Caco-2 (cell line): ENCODE results near the gene IL1RAPL2. TPM values are rescaled to one million over a fixed set of nuclear protein-coding genes. Genes with fewer than 3 reads are reported as not detected.

Experiments
- BruUV-seq: library from RNA; stranded (reverse); fragments of 400-500 nt; replicated peaks from 2 replicates; lab custom pipeline; 2021; lab: Mats Ljungman, UMichigan
- CTCF ChIA-PET: fragments of 300-600 bp; sonication (Branson Sonifier 250); formaldehyde crosslinking; loops from one replicate; lab custom pipeline; 2022; ENCODE audit warnings: antibody characterized with exemption; lab: Charles Lee
- POLR2A ChIA-PET: fragments of 300-600 bp; sonication (Branson Sonifier 250); formaldehyde crosslinking; loops from one replicate; lab custom pipeline; 2022; ENCODE audit warnings: antibody characterized with exemption; lab: Charles Lee
- DNase-seq, 2 experiments: peaks; one replicate each; pipeline versions ENCODE4 v3.0.0 to v3.0.0-alpha.2; 2020 to 2022
- H3K27me3 ChIP-seq: replicated peaks from 2 replicates; pipeline ENCODE4 v1.6.0; 2011; ENCODE audit warnings: low read length; ENCODE audit not compliant: control insufficient read depth, insufficient read depth
- H3K36me3 ChIP-seq: 2 replicates; pipeline ENCODE4 v1.5.1; 2011; ENCODE audit warnings: low read length; ENCODE audit not compliant: control insufficient read depth, insufficient read depth
- H3K4me1 ChIP-seq: fragments of 250-450 bp; sonication (Bioruptor Pico); 2 replicates; pipeline ENCODE4 v1.5.1; 2020; ENCODE audit warnings: mild to moderate bottlenecking
- H3K4me3 ChIP-seq: 2 replicates; pipeline ENCODE4 v1.5.1; 2011; ENCODE audit warnings: low read depth, mild to moderate bottlenecking, control low read depth, low read length
- H3K9me3 ChIP-seq: fragments of 250-450 bp; sonication (Bioruptor Pico); 2 replicates; pipeline ENCODE4 v1.5.1; 2020; ENCODE audit warnings: mild to moderate bottlenecking, moderate library complexity
- H3K27ac Mint-ChIP-seq: one replicate; pipeline ENCODE4 v1.8.0; 2022; ENCODE audit warnings: mixed read lengths; ENCODE audit not compliant: unreplicated experiment
- H3K27me3 Mint-ChIP-seq: one replicate; pipeline ENCODE4 v1.8.0; 2022; ENCODE audit warnings: mixed read lengths; ENCODE audit not compliant: insufficient read depth, unreplicated experiment
- H3K36me3 Mint-ChIP-seq: one replicate; pipeline ENCODE4 v1.8.0; 2022; ENCODE audit warnings: mild to moderate bottlenecking, mixed read lengths; ENCODE audit not compliant: insufficient read depth, unreplicated experiment
- H3K4me1 Mint-ChIP-seq: one replicate; pipeline ENCODE4 v1.8.0; 2022; ENCODE audit warnings: low read depth, mixed read lengths; ENCODE audit not compliant: unreplicated experiment
- H3K4me3 Mint-ChIP-seq: one replicate; pipeline ENCODE4 v1.8.0; 2022; ENCODE audit warnings: mild to moderate bottlenecking, moderate library complexity, mixed read lengths; ENCODE audit not compliant: unreplicated experiment
- H3K9me3 Mint-ChIP-seq: one replicate; pipeline ENCODE4 v1.8.0; 2022; ENCODE audit warnings: mixed read lengths; ENCODE audit not compliant: unreplicated experiment
- intact Hi-C: fragments of 100-400 bp; cut with micrococcal nuclease; formaldehyde crosslinking; loops from one replicate; pipeline ENCODE4 v1.10.0; 2022; ENCODE audit not compliant: unreplicated experiment
- total RNA-seq: library from RNA; stranded (reverse); gene quantifications from 2 replicates; pipeline ENCODE4 v1.2.3, GENCODE V29; 2022
- TF ChIP-seq, protein P1 (sequence below), 2 experiments: fragments of 200-600 bp in 1 of 2; IDR thresholded peaks; 1 replicate in 1 of 2; 2 replicates in 1 of 2; pipeline versions ENCODE4 v1.5.1 to v1.8.0; 2011 to 2022; ENCODE audit warnings: antibody characterized with exemption in 1 of 2, control low read depth in 1 of 2, inconsistent platforms in 1 of 2, low read depth in 1 of 2, low read length in 1 of 2, mild to moderate bottlenecking in 1 of 2, moderate library complexity in 1 of 2; ENCODE audit not compliant: insufficient read depth in 1 of 2, severe bottlenecking in 1 of 2, unreplicated experiment in 1 of 2

IL1RAPL2 gene
- total RNA-seq, 1 experiment from 2014 or later: not detected

DNA sequence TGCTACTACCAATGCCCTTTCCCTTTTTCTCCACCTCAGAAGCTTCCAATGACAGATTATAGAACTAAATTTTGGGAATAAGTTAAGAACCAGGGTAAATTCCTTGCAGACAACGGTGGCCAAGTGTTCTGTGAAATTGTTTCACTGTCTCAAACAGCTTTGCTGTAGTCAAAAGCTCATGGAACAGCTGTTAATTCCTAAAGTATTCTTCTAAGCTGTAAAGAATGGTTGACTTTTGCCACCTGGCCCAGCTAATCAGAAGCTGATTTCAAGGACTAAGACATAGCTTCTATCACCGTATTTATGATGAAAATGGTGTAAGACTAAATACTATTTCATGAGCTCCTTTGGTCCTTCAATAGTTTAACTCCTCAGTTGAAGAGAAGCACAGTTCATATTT, 297.5 kb downstream of the IL1RAPL2 start:
- Histone ChIP-seq H3K9me3 (no peaks in the 10 kb centered on the region), H3K27me3 (no peaks in the 10 kb centered on the region), H3K4me3 (no peak overlapping the region), H3K4me1 (no peaks in the 10 kb centered on the region), H3K36me3 (no peaks in the 10 kb centered on the region)
- Mint-ChIP-seq H3K4me3 (no peak overlapping the region), H3K27me3 (no peaks in the 10 kb centered on the region), H3K9me3 (no peaks in the 10 kb centered on the region), H3K27ac (no peak overlapping the region), H3K4me1 (no peaks in the 10 kb centered on the region), H3K36me3 (no peaks in the 10 kb centered on the region)
- no TSS peak for BruUV-seq
- intact Hi-C loops: no loop called here
- no peak for DNase-seq
- TF ChIP-seq, protein P1, sequence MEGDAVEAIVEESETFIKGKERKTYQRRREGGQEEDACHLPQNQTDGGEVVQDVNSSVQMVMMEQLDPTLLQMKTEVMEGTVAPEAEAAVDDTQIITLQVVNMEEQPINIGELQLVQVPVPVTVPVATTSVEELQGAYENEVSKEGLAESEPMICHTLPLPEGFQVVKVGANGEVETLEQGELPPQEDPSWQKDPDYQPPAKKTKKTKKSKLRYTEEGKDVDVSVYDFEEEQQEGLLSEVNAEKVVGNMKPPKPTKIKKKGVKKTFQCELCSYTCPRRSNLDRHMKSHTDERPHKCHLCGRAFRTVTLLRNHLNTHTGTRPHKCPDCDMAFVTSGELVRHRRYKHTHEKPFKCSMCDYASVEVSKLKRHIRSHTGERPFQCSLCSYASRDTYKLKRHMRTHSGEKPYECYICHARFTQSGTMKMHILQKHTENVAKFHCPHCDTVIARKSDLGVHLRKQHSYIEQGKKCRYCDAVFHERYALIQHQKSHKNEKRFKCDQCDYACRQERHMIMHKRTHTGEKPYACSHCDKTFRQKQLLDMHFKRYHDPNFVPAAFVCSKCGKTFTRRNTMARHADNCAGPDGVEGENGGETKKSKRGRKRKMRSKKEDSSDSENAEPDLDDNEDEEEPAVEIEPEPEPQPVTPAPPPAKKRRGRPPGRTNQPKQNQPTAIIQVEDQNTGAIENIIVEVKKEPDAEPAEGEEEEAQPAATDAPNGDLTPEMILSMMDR (IDR thresholded peaks at IDR 0.05; ENCODE audit: insufficient read depth in 1 of 2, low read depth in 1 of 2, low read length in 1 of 2, severe bottlenecking in 1 of 2, unreplicated experiment in 1 of 2): no peak
- POLR2A ChIA-PET: no interaction called here
- CTCF ChIA-PET: no interaction called here

GRCh38 chrX:104864296-104864695, 298.3 kb downstream of the IL1RAPL2 start:
- H3K4me3 Mint-ChIP-seq: no peak overlapping the region

DNA sequence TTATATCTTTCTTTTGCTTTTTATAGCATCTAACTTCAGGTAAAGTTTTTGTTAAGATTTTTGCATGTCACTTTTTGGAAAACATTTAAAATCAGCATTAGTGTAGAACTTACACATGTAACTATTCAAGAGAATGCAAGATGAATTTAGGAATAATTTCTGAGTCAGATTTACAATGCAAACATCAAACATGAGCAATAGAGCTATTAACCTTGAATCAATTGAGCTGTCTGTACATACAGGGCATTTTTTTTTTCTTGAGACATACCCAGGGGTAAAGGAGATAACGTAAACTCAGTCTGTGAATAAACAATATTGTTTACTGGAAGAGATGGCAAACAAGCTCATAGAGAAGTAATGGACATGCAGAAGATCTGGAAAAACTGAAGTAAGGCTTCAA, 311.5 kb downstream of the IL1RAPL2 start:
- BruUV-seq: no TSS peak
- H3K4me3 ChIP-seq: no peak overlapping the region
- no peaks in the 10 kb centered on the region for H3K9me3 ChIP-seq
- intact Hi-C loops: no loop called here
- Mint-ChIP-seq H3K27ac (no peak overlapping the region), H3K9me3 (no peaks in the 10 kb centered on the region), H3K4me1 (no peaks in the 10 kb centered on the region), H3K27me3 (no peaks in the 10 kb centered on the region), H3K36me3 (no peaks in the 10 kb centered on the region), H3K4me3 (no peak overlapping the region)
- H3K4me1 ChIP-seq: no peaks in the 10 kb centered on the region
- no peaks in the 10 kb centered on the region for H3K27me3 ChIP-seq
- POLR2A ChIA-PET: no interaction called here
- DNase-seq: no peak
- no peaks in the 10 kb centered on the region for H3K36me3 ChIP-seq
- TF ChIP-seq, protein P1 (IDR thresholded peaks at IDR 0.05; ENCODE audit: insufficient read depth in 1 of 2, low read depth in 1 of 2, low read length in 1 of 2, severe bottlenecking in 1 of 2, unreplicated experiment in 1 of 2): no peak
- CTCF ChIA-PET: no interaction called here

More at GRCh38 chrX:104864296-104864695, 298.3 kb downstream of the IL1RAPL2 start:
- intact Hi-C loops: no loop called here
- Histone ChIP-seq H3K9me3 (no peaks in the 10 kb centered on the region), H3K4me1 (no peaks in the 10 kb centered on the region), H3K27me3 (no peaks in the 10 kb centered on the region), H3K36me3 (no peaks in the 10 kb centered on the region), H3K4me3 (no peak overlapping the region)
- no peaks in the 10 kb centered on the region for H3K4me1 Mint-ChIP-seq
- CTCF ChIA-PET: no interaction called here
- H3K27ac Mint-ChIP-seq: no peak overlapping the region
- TF ChIP-seq, protein P1 (IDR thresholded peaks at IDR 0.05; ENCODE audit: insufficient read depth in 1 of 2, low read depth in 1 of 2, low read length in 1 of 2, severe bottlenecking in 1 of 2, unreplicated experiment in 1 of 2): no peak
- POLR2A ChIA-PET: no interaction called here
- no peaks in the 10 kb centered on the region for H3K27me3 Mint-ChIP-seq
- BruUV-seq: no TSS peak
- no peaks in the 10 kb centered on the region for H3K9me3 Mint-ChIP-seq
- H3K36me3 Mint-ChIP-seq: no peaks in the 10 kb centered on the region
- DNase-seq: no peak
